SK-N-SH (cell line): ENCODE data around the gene PRPF18. TPM values are rescaled to one million over a fixed set of nuclear protein-coding genes. Genes with fewer than 3 reads are reported as not detected.
A peak's percentile ranks its signal among the peaks of the same experiment; 100 is the strongest.

Experiments
- CTCF ChIA-PET: fragments of 300-600, 350-600 bp; formaldehyde crosslinking; extraction: SDS; loops from one replicate; lab custom pipeline; 2021; lab: Yijun Ruan, JAX
- POLR2A ChIA-PET: fragments of 350-600 bp; sonication (Branson Sonifier 250); formaldehyde crosslinking; extraction: SDS; loops from one replicate; lab custom pipeline; 2020; ENCODE audit warnings: antibody characterized with exemption, inconsistent platforms; lab: Yijun Ruan, JAX
- DNase-seq: peaks from one replicate; pipeline ENCODE4 v3.0.0; 2012
- H2AFZ ChIP-seq: fragments of 200-600 bp; sonication (generic); 2 replicates; pipeline ENCODE4 v1.8.1; 2016; ENCODE audit warnings: antibody characterized with exemption, mild to moderate bottlenecking, low read depth
- H3F3A ChIP-seq: fragments of 200-600 bp; sonication (generic); replicated peaks from 2 replicates; pipeline ENCODE3; 2016; ENCODE audit warnings: antibody characterized with exemption, mild to moderate bottlenecking; ENCODE audit not compliant: insufficient read depth
- H3K27ac ChIP-seq, 2 experiments: fragments of 200-500 bp in 1 of 2; fragments of 200-600 bp in 1 of 2; sonication (Bioruptor generic) in 1 of 2; sonication (generic), shearing (Covaris generic) in 1 of 2; 2 replicates each; pipeline versions ENCODE4 v1.5.1 to v1.6.1; 2014 to 2016; ENCODE audit warnings: low read depth in 2 of 2, inconsistent platforms in 1 of 2, low read length in 1 of 2, mild to moderate bottlenecking in 1 of 2, mixed read lengths in 1 of 2
- H3K27me3 ChIP-seq: fragments of 200-600 bp; sonication (generic), shearing (Covaris generic); 2 replicates; pipeline ENCODE4 v1.6.1; 2016; ENCODE audit warnings: mixed run types; ENCODE audit not compliant: insufficient read depth
- H3K36me3 ChIP-seq, 2 experiments: fragments of 200-500 bp in 1 of 2; fragments of 200-600 bp in 1 of 2; sonication (Bioruptor generic) in 1 of 2; sonication (generic) in 1 of 2; replicated peaks in 1 of 2; 2 replicates each; pipeline versions ENCODE3 to v1.5.1; 2014 to 2016; ENCODE audit warnings: low read length in 1 of 2, mild to moderate bottlenecking in 1 of 2; ENCODE audit not compliant: insufficient read depth in 2 of 2, control insufficient read depth in 1 of 2
- H3K4me1 ChIP-seq, 2 experiments: fragments of 200-500 bp in 1 of 2; fragments of 200-600 bp in 1 of 2; sonication (Bioruptor generic) in 1 of 2; sonication (generic), shearing (Covaris generic) in 1 of 2; 2 replicates each; pipeline versions ENCODE4 v1.5.1 to v1.6.1; 2014 to 2016; ENCODE audit warnings: low read depth in 1 of 2, low read length in 1 of 2, mixed run types in 1 of 2; ENCODE audit not compliant: insufficient read depth in 2 of 2, control insufficient read depth in 1 of 2
- H3K4me2 ChIP-seq: fragments of 200-600 bp; sonication (generic), shearing (Covaris generic); 2 replicates; pipeline ENCODE4 v1.6.1; 2017; ENCODE audit warnings: mixed run types
- H3K4me3 ChIP-seq, 2 experiments: fragments of 200-500 bp in 1 of 2; fragments of 200-600 bp in 1 of 2; sonication (Bioruptor generic) in 1 of 2; sonication (generic), shearing (Covaris generic) in 1 of 2; 2 replicates each; pipeline versions ENCODE4 v1.5.1 to v1.8.1; 2014 to 2016; ENCODE audit warnings: low read depth in 2 of 2, inconsistent platforms in 1 of 2, low read length in 1 of 2, mild to moderate bottlenecking in 1 of 2, mixed read lengths in 1 of 2, moderate library complexity in 1 of 2
- H3K79me2 ChIP-seq: fragments of 200-600 bp; sonication (generic); 2 replicates; pipeline ENCODE4 v1.8.1; 2017; ENCODE audit warnings: mild to moderate bottlenecking; ENCODE audit not compliant: insufficient read depth
- H3K9ac ChIP-seq: fragments of 200-600 bp; sonication (generic); 2 replicates; pipeline ENCODE4 v1.6.1; 2017; ENCODE audit warnings: mixed run types
- H3K9me2 ChIP-seq: fragments of 200-600 bp; sonication (generic); 2 replicates; pipeline ENCODE4 v1.6.1; 2017; ENCODE audit warnings: mixed run types
- H3K9me3 ChIP-seq: fragments of 200-600 bp; sonication (generic); 2 replicates; pipeline ENCODE4 v1.6.1; 2017; ENCODE audit warnings: mixed run types, mild to moderate bottlenecking, moderate library complexity
- H4K20me1 ChIP-seq: fragments of 200-600 bp; sonication (generic); 2 replicates; pipeline ENCODE4 v1.6.1; 2017; ENCODE audit warnings: mild to moderate bottlenecking, mixed run types; ENCODE audit not compliant: insufficient read depth
- CHD2 ChIP-seq: fragments of 150-350 bp; IDR thresholded peaks from 2 replicates; pipeline ENCODE4 v1.6.1; 2018; ENCODE audit warnings: low read length; ENCODE audit not compliant: partially characterized antibody
- ELF1 ChIP-seq: IDR thresholded peaks from 2 replicates; pipeline ENCODE4 v1.4.0; 2012
- NRF1 ChIP-seq: IDR thresholded peaks from 2 replicates; pipeline ENCODE4 v1.6.1; 2012; ENCODE audit warnings: low read depth, mild to moderate bottlenecking, low read length
- REST ChIP-seq: IDR thresholded peaks from 2 replicates; pipeline ENCODE4 v1.6.1; 2012; ENCODE audit warnings: mild to moderate bottlenecking, low read depth, low read length, moderate library complexity
- SIN3A ChIP-seq: IDR thresholded peaks from 2 replicates; pipeline ENCODE4 v1.6.1; 2012; ENCODE audit warnings: low read depth, mild to moderate bottlenecking, low read length, moderate library complexity, borderline replicate concordance
- SMC3 ChIP-seq: IDR thresholded peaks from 2 replicates; pipeline ENCODE4 v1.6.1; 2012; ENCODE audit warnings: low read depth, low read length, improper control_type of control experiment
- USF1 ChIP-seq: IDR thresholded peaks from 2 replicates; pipeline ENCODE4 v1.4.0; 2012; ENCODE audit warnings: low read depth, borderline replicate concordance
- YY1 ChIP-seq: IDR thresholded peaks from 2 replicates; pipeline ENCODE4 v1.4.0; 2012; ENCODE audit warnings: low read depth, mild to moderate bottlenecking
- WGBS: methylation state at CpG from one replicate; pipeline ENCODE4 v1.1.6; 2017; ENCODE audit warnings: low lambda C conversion rate; 5-methylcytosine and 5-hydroxymethylcytosine counted together
- polyA plus RNA-seq, 3 experiments: library from polyadenylated mRNA; depleted of rRNA; stranded (reverse); fragments of >200 nt; gene quantifications; 2 replicates each; pipeline ENCODE4 v1.2.3, GENCODE V29; 2012

PRPF18 gene
- polyA plus RNA-seq, 1 of the 3 experiments (the other 2 are of a cell fraction): 12.1 TPM

- TF ChIP-seq REST: no peak
- no peak for TF ChIP-seq USF1
- no peak for TF ChIP-seq ELF1
- TF ChIP-seq SIN3A: no peak
- TF ChIP-seq YY1: no peak
- no peak for TF ChIP-seq CHD2
- no peak for TF ChIP-seq SMC3
Measured at GRCh38 chr10:13658264-13658663, 71.5 kb downstream of the PRPF18 start (continued).

- Histone ChIP-seq H3K27ac (peak overlapping the region in 1 of 2 experiments; percentile 52; a peak in 1 of 4 replicates), H3K9me3 (no peaks in the 10 kb centered on the region), H4K20me1 (no peaks in the 10 kb centered on the region), H3K4me3 (no peak overlapping the region), H2AFZ (no peak overlapping the region), H3K9me2 (no peaks in the 10 kb centered on the region), H3K79me2 (peaks cover 7% of the 10 kb centered on the region), H3K27me3 (no peaks in the 10 kb centered on the region), H3K9ac (no peak overlapping the region), H3F3A (peaks cover 17% of the 10 kb centered on the region), H3K4me1 (peaks cover 3 to 14% of the 10 kb centered on the region in 2 experiments; a peak in 2 of 4 replicates), H3K4me2 (peak overlapping the region; percentile 18; the same call in 1 of the 2 replicates), H3K36me3 (peaks cover 46 to 61% of the 10 kb centered on the region in 2 experiments)
- no peak for TF ChIP-seq NRF1
- no peak for TF ChIP-seq CHD2
- ChIA-PET CTCF (interaction anchor here (0.5 to 2.9 kb wide), 36 partner anchors 8 to 438 kb away, joined by 3 to 21 read pairs (median 4); no protein-coding TSS in a partner anchor), POLR2A (no interaction called here)
- WGBS: 95% methylated on average over 16 of the region's 21 CpGs
- no peak for DNase-seq
Measured at GRCh38 chr10:13658871-13659685, 72.3 kb downstream of the PRPF18 start.
